GM23338 (cell line): ENCODE data around the gene RAB27B. TPM values are rescaled to one million over a fixed set of nuclear protein-coding genes. Genes with fewer than 3 reads are reported as not detected.
A peak's percentile ranks its signal among the peaks of the same experiment; 100 is the strongest.

ENCODE experiments used
- ATAC-seq: fragments of 200-7000 bp; cut with Tn5 transposase; 3 replicates; pipeline ENCODE4 v1.9.1; 2020
- DNase-seq: peaks from one replicate; pipeline ENCODE4 v3.0.0-alpha.2; 2015; ENCODE audit warnings: low spot score
- H2AFZ ChIP-seq: fragments of 200-600 bp; sonication (generic); 2 replicates; pipeline ENCODE4 v1.8.0; 2016; ENCODE audit warnings: antibody characterized with exemption, mild to moderate bottlenecking, moderate library complexity
- H3F3A ChIP-seq: fragments of 200-600 bp; sonication (generic); replicated peaks from 2 replicates; pipeline ENCODE4 v1.8.0; 2017; ENCODE audit warnings: antibody characterized with exemption, mixed run types, low read depth
- H3K27ac ChIP-seq: fragments of 200-600 bp; sonication (generic); 2 replicates; pipeline ENCODE4 v1.6.1; 2016; ENCODE audit warnings: low read depth
- H3K27me3 ChIP-seq: fragments of 200-600 bp; sonication (generic); 2 replicates; pipeline ENCODE4 v1.8.0; 2016; ENCODE audit warnings: mild to moderate bottlenecking, mixed run types, moderate library complexity; ENCODE audit not compliant: insufficient read depth
- H3K36me3 ChIP-seq: fragments of 200-600 bp; sonication (generic); 2 replicates; pipeline ENCODE4 v1.8.0; 2016; ENCODE audit warnings: mild to moderate bottlenecking; ENCODE audit not compliant: insufficient read depth
- H3K4me1 ChIP-seq: fragments of 200-600 bp; sonication (generic); 2 replicates; pipeline ENCODE4 v1.8.0; 2016; ENCODE audit warnings: mild to moderate bottlenecking, moderate library complexity; ENCODE audit not compliant: insufficient read depth
- H3K4me2 ChIP-seq: fragments of 200-600 bp; sonication (generic); 2 replicates; pipeline ENCODE4 v1.7.1; 2017; ENCODE audit warnings: mixed run types
- H3K4me3 ChIP-seq: fragments of 200-600 bp; sonication (generic); 2 replicates; pipeline ENCODE4 v1.6.1; 2016; ENCODE audit warnings: mixed run types
- H3K79me2 ChIP-seq: fragments of 200-600 bp; sonication (generic); replicated peaks from 2 replicates; pipeline ENCODE4 v1.8.0; 2017; ENCODE audit warnings: mild to moderate bottlenecking; ENCODE audit not compliant: insufficient read depth
- H3K9me2 ChIP-seq: fragments of 200-600 bp; sonication (generic); 2 replicates; pipeline ENCODE4 v1.8.0; 2017; ENCODE audit not compliant: insufficient read depth
- H4K20me1 ChIP-seq: fragments of 200-600 bp; sonication (generic); replicated peaks from 2 replicates; pipeline ENCODE4 v1.8.0; 2017; ENCODE audit warnings: mild to moderate bottlenecking; ENCODE audit not compliant: insufficient read depth
- H3K27ac Mint-ChIP-seq: 2 replicates; pipeline ENCODE4 v1.8.0; 2020; ENCODE audit warnings: inconsistent platforms, mild to moderate bottlenecking, moderate library complexity, mixed read lengths
- H3K27me3 Mint-ChIP-seq: 3 replicates; pipeline ENCODE4 v1.8.0; 2022; ENCODE audit warnings: low read depth, mild to moderate bottlenecking, moderate library complexity, mixed read lengths, inconsistent platforms; ENCODE audit not compliant: insufficient read depth, poor library complexity
- H3K36me3 Mint-ChIP-seq: 3 replicates; pipeline ENCODE4 v1.8.0; 2021; ENCODE audit warnings: low read depth, mild to moderate bottlenecking, inconsistent platforms, moderate library complexity, mixed read lengths
- H3K4me1 Mint-ChIP-seq: 3 replicates; pipeline ENCODE4 v1.8.0; 2020; ENCODE audit warnings: mild to moderate bottlenecking, inconsistent platforms, mixed read lengths
- H3K4me3 Mint-ChIP-seq: 3 replicates; pipeline ENCODE4 v1.8.0; 2021; ENCODE audit warnings: moderate library complexity, mild to moderate bottlenecking, inconsistent platforms, mixed read lengths
- H3K9me3 Mint-ChIP-seq: 3 replicates; pipeline ENCODE4 v1.8.0; 2020; ENCODE audit warnings: moderate library complexity, mild to moderate bottlenecking, inconsistent platforms, mixed read lengths
- CREB1 ChIP-seq: fragments of 250-450 bp; sonication (Bioruptor Pico); IDR thresholded peaks from 2 replicates; pipeline ENCODE4 v1.5.0; 2020; ENCODE audit warnings: low read depth, mild to moderate bottlenecking, moderate library complexity
- EZH2 ChIP-seq: fragments of 200-600 bp; sonication (generic); IDR thresholded peaks from one replicate; pipeline ENCODE4 v1.8.0; 2017; ENCODE audit warnings: antibody characterized with exemption, mild to moderate bottlenecking, low read depth; ENCODE audit not compliant: unreplicated experiment
- EZH2phosphoT487 ChIP-seq: fragments of 200-600 bp; sonication (generic); IDR thresholded peaks from one replicate; pipeline ENCODE4 v1.8.1; 2018; ENCODE audit warnings: antibody characterized with exemption; ENCODE audit not compliant: unreplicated experiment
- JUNB ChIP-seq: IDR thresholded peaks from one replicate; pipeline ENCODE4 v1.6.1; 2016; ENCODE audit warnings: antibody characterized with exemption; ENCODE audit not compliant: unreplicated experiment
- NANOG ChIP-seq: IDR thresholded peaks from 2 replicates; pipeline ENCODE4 v1.6.1; 2016; ENCODE audit warnings: antibody characterized with exemption, borderline replicate concordance
- POLR2AphosphoS5 ChIP-seq: IDR thresholded peaks from 2 replicates; pipeline ENCODE4 v1.6.1; 2016; ENCODE audit warnings: antibody characterized with exemption, low read depth
- STAT1 ChIP-seq: IDR thresholded peaks from one replicate; pipeline ENCODE4 v1.6.1; 2016; ENCODE audit warnings: antibody characterized with exemption; ENCODE audit not compliant: unreplicated experiment
- ZNF114 ChIP-seq: fragments of 250-450 bp; sonication (Bioruptor Pico); IDR thresholded peaks from 2 replicates; pipeline ENCODE4 v1.5.0; 2020; ENCODE audit warnings: mild to moderate bottlenecking, moderate library complexity
- ZNF331 ChIP-seq: fragments of 250-450 bp; sonication (Bioruptor Pico); IDR thresholded peaks from 2 replicates; pipeline ENCODE4 v1.5.0; 2020; ENCODE audit warnings: low read depth, mild to moderate bottlenecking, moderate library complexity
- polyA plus RNA-seq: library from polyadenylated mRNA; unstranded; fragments of >200 nt; fragmentation: Nextera tagmentation; extraction: Ambion mirVana; gene quantifications from 2 replicates; pipeline ENCODE4 v1.2.1, GENCODE V29; 2016
- total RNA-seq: library from RNA; depleted of rRNA; stranded (reverse); fragments of >200 nt; shearing (Covaris generic); gene quantifications from 2 replicates; pipeline ENCODE4 v1.2.3, GENCODE V29; 2014
- TF ChIP-seq, protein P1 (sequence below): IDR thresholded peaks from 2 replicates; pipeline ENCODE4 v1.6.1; 2016; ENCODE audit warnings: antibody characterized with exemption
- TF ChIP-seq, protein P2 (sequence below): fragments of 250-450 bp; sonication (Bioruptor Pico); IDR thresholded peaks from 2 replicates; pipeline ENCODE4 v1.5.0; 2020; ENCODE audit warnings: mild to moderate bottlenecking, moderate library complexity
- TF ChIP-seq, protein P3 (sequence below), 2 experiments: fragments of 200-600 bp in 1 of 2; sonication (generic) in 1 of 2; conservative IDR thresholded peaks; 2 replicates each; pipeline versions ENCODE4 v1.5.1 to v1.6.1; 2016 to 2017; ENCODE audit warnings: antibody characterized with exemption in 2 of 2, low read depth in 2 of 2, mild to moderate bottlenecking in 2 of 2, moderate library complexity in 1 of 2
- TF ChIP-seq, protein P4 (sequence below): IDR thresholded peaks from one replicate; pipeline ENCODE4 v1.6.1; 2018; ENCODE audit warnings: antibody characterized with exemption; ENCODE audit not compliant: unreplicated experiment

RAB27B gene
- total and polyA plus RNA-seq, 2 experiments from 2014 or later = 0.13 to 0.56 TPM

DNA sequence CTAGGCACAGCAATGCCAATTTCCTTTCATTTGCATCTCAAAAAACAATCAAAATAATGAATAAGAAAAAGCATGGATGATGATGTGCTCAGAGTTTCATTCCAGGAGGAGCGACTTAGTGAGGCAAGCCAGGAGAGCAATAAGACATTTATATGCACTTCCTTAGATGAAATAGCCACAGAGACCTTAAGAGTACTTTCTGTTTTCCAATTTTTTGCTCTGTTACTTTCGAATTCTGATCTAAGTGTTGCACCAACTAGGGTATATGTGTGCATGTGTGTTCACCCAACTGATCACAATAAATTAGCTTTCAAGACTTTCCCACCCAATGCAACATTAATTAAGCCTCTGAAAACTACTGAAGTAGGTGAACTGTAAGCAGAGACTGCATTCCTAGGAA, 709 bp downstream of the RAB27B start:
- Histone ChIP-seq H3K36me3 (no peaks in the 10 kb centered on the region), H2AFZ (peak overlapping the region; percentile 99), H3K4me2 (peak overlapping the region; percentile 84), H3F3A (no peaks in the 10 kb centered on the region), H3K27ac (0 out of 2 replicates have a peak overlapping the region, but pooled peaks have one; percentile 78), H3K4me3 (peak overlapping the region; percentile 67), H3K79me2 (no peaks in the 10 kb centered on the region), H3K4me1 (peaks cover 14% of the 10 kb centered on the region), H4K20me1 (no peaks in the 10 kb centered on the region; the same call in 1 of the 2 replicates), H3K27me3 (peaks cover 11% of the 10 kb centered on the region), H3K9me2 (no peaks in the 10 kb centered on the region)
- H3K4me3 Mint-ChIP-seq = peak overlapping the region; percentile 80
- no peaks in the 10 kb centered on the region; the same call in 2 of the 3 replicates for H3K9me3 Mint-ChIP-seq
- H3K4me1 Mint-ChIP-seq = peaks cover 12% of the 10 kb centered on the region; the same call in 2 of the 3 replicates
- DNase-seq = no peak
- H3K27me3 Mint-ChIP-seq = peaks cover 4% of the 10 kb centered on the region
- no peak overlapping the region for H3K27ac Mint-ChIP-seq
- TF ChIP-seq JUNB = no peak
- no peak for TF ChIP-seq EZH2
- TF ChIP-seq, protein P1, sequence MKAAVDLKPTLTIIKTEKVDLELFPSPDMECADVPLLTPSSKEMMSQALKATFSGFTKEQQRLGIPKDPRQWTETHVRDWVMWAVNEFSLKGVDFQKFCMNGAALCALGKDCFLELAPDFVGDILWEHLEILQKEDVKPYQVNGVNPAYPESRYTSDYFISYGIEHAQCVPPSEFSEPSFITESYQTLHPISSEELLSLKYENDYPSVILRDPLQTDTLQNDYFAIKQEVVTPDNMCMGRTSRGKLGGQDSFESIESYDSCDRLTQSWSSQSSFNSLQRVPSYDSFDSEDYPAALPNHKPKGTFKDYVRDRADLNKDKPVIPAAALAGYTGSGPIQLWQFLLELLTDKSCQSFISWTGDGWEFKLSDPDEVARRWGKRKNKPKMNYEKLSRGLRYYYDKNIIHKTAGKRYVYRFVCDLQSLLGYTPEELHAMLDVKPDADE = no peak
- no peak for TF ChIP-seq CREB1 (CRISPR knock-in tag)
- TF ChIP-seq ZNF114 (CRISPR knock-in tag) = no peak
- no peak for TF ChIP-seq POLR2AphosphoS5
- no peak for TF ChIP-seq STAT1
- no peak for TF ChIP-seq NANOG
- TF ChIP-seq EZH2phosphoT487 = no peak
- TF ChIP-seq, protein P2, sequence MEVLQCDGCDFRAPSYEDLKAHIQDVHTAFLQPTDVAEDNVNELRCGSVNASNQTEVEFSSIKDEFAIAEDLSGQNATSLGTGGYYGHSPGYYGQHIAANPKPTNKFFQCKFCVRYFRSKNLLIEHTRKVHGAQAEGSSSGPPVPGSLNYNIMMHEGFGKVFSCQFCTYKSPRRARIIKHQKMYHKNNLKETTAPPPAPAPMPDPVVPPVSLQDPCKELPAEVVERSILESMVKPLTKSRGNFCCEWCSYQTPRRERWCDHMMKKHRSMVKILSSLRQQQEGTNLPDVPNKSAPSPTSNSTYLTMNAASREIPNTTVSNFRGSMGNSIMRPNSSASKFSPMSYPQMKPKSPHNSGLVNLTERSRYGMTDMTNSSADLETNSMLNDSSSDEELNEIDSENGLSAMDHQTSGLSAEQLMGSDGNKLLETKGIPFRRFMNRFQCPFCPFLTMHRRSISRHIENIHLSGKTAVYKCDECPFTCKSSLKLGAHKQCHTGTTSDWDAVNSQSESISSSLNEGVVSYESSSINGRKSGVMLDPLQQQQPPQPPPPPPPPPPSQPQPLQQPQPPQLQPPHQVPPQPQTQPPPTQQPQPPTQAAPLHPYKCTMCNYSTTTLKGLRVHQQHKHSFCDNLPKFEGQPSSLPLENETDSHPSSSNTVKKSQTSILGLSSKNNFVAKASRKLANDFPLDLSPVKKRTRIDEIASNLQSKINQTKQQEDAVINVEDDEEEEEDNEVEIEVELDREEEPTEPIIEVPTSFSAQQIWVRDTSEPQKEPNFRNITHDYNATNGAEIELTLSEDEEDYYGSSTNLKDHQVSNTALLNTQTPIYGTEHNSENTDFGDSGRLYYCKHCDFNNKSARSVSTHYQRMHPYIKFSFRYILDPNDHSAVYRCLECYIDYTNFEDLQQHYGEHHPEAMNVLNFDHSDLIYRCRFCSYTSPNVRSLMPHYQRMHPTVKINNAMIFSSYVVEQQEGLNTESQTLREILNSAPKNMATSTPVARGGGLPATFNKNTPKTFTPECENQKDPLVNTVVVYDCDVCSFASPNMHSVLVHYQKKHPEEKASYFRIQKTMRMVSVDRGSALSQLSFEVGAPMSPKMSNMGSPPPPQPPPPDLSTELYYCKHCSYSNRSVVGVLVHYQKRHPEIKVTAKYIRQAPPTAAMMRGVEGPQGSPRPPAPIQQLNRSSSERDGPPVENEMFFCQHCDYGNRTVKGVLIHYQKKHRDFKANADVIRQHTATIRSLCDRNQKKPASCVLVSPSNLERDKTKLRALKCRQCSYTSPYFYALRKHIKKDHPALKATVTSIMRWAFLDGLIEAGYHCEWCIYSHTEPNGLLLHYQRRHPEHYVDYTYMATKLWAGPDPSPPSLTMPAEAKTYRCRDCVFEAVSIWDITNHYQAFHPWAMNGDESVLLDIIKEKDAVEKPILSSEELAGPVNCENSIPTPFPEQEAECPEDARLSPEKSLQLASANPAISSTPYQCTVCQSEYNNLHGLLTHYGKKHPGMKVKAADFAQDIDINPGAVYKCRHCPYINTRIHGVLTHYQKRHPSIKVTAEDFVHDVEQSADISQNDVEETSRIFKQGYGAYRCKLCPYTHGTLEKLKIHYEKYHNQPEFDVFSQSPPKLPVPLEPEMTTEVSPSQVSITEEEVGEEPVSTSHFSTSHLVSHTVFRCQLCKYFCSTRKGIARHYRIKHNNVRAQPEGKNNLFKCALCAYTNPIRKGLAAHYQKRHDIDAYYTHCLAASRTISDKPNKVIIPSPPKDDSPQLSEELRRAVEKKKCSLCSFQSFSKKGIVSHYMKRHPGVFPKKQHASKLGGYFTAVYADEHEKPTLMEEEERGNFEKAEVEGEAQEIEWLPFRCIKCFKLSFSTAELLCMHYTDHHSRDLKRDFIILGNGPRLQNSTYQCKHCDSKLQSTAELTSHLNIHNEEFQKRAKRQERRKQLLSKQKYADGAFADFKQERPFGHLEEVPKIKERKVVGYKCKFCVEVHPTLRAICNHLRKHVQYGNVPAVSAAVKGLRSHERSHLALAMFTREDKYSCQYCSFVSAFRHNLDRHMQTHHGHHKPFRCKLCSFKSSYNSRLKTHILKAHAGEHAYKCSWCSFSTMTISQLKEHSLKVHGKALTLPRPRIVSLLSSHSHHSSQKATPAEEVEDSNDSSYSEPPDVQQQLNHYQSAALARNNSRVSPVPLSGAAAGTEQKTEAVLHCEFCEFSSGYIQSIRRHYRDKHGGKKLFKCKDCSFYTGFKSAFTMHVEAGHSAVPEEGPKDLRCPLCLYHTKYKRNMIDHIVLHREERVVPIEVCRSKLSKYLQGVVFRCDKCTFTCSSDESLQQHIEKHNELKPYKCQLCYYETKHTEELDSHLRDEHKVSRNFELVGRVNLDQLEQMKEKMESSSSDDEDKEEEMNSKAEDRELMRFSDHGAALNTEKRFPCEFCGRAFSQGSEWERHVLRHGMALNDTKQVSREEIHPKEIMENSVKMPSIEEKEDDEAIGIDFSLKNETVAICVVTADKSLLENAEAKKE (CRISPR knock-in tag) = no peak
- TF ChIP-seq ZNF331 (CRISPR knock-in tag) = no peak
- TF ChIP-seq, protein P3, sequence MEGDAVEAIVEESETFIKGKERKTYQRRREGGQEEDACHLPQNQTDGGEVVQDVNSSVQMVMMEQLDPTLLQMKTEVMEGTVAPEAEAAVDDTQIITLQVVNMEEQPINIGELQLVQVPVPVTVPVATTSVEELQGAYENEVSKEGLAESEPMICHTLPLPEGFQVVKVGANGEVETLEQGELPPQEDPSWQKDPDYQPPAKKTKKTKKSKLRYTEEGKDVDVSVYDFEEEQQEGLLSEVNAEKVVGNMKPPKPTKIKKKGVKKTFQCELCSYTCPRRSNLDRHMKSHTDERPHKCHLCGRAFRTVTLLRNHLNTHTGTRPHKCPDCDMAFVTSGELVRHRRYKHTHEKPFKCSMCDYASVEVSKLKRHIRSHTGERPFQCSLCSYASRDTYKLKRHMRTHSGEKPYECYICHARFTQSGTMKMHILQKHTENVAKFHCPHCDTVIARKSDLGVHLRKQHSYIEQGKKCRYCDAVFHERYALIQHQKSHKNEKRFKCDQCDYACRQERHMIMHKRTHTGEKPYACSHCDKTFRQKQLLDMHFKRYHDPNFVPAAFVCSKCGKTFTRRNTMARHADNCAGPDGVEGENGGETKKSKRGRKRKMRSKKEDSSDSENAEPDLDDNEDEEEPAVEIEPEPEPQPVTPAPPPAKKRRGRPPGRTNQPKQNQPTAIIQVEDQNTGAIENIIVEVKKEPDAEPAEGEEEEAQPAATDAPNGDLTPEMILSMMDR (conservative IDR thresholded peaks at IDR 0.05; ENCODE audit: low read depth in 2 of 2) = no peak
- TF ChIP-seq, protein P4, sequence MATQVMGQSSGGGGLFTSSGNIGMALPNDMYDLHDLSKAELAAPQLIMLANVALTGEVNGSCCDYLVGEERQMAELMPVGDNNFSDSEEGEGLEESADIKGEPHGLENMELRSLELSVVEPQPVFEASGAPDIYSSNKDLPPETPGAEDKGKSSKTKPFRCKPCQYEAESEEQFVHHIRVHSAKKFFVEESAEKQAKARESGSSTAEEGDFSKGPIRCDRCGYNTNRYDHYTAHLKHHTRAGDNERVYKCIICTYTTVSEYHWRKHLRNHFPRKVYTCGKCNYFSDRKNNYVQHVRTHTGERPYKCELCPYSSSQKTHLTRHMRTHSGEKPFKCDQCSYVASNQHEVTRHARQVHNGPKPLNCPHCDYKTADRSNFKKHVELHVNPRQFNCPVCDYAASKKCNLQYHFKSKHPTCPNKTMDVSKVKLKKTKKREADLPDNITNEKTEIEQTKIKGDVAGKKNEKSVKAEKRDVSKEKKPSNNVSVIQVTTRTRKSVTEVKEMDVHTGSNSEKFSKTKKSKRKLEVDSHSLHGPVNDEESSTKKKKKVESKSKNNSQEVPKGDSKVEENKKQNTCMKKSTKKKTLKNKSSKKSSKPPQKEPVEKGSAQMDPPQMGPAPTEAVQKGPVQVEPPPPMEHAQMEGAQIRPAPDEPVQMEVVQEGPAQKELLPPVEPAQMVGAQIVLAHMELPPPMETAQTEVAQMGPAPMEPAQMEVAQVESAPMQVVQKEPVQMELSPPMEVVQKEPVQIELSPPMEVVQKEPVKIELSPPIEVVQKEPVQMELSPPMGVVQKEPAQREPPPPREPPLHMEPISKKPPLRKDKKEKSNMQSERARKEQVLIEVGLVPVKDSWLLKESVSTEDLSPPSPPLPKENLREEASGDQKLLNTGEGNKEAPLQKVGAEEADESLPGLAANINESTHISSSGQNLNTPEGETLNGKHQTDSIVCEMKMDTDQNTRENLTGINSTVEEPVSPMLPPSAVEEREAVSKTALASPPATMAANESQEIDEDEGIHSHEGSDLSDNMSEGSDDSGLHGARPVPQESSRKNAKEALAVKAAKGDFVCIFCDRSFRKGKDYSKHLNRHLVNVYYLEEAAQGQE = no peak
- no peak for ATAC-seq
- no peaks in the 10 kb centered on the region for H3K36me3 Mint-ChIP-seq
